ENCODE measurements around the gene PPP2CA. TPM values are rescaled to one million over a fixed set of nuclear protein-coding genes. Genes with fewer than 3 reads are reported as not detected.
A peak's percentile ranks its signal among the peaks of the same experiment; 100 is the strongest.

The PPP2CA gene
- total RNA-seq, 4 donors from 2014 or later, result 89.0 to 142 (median 115) TPM

GRCh38 chr5:134151723-134152122 lies 74.2 kb downstream of the PPP2CA start:
- no peak overlapping the region for H3K4me3 ChIP-seq
- DNase-seq (ENCODE audit: extremely low spot score), result no peak
- WGBS, result 82% methylated on average over 3 of the region's 3 CpGs
- peaks cover 27 to 41% (median 37%) of the 10 kb centered on the region in 4 donors for H3K4me1 ChIP-seq
- no peaks in the 10 kb centered on the region for H3K27me3 ChIP-seq
- intact Hi-C loops (cut with DNase I), result no loop called here
- no peak overlapping the region for H3K27ac ChIP-seq (replicated peaks in 1 of 4)
- TF ChIP-seq POLR2A (IDR thresholded peaks at IDR 0.05; ENCODE audit: low read depth) (no peak), POLR2AphosphoS5 (IDR thresholded peaks at IDR 0.05) (no peak), CTCF (IDR thresholded peaks at IDR 0.05) (no peak), EP300 (IDR thresholded peaks at IDR 0.05) (no peak)
- no peaks in the 10 kb centered on the region for H3K9me3 ChIP-seq
- H3K36me3 ChIP-seq, result peaks cover 28 to 95% (median 68%) of the 10 kb centered on the region in 4 donors

GRCh38 chr5:134149571-134150303 lies 76.1 kb downstream of the PPP2CA start:
- Histone ChIP-seq H3K36me3 (peaks cover 38 to 95% (median 68%) of the 10 kb centered on the region in 4 donors), H3K9me3 (no peaks in the 10 kb centered on the region), H3K4me3 (no peak overlapping the region), H3K27me3 (no peaks in the 10 kb centered on the region), H3K27ac (replicated peaks in 1 of 4) (peak overlapping the region in 2 of 4 donors; percentile 25 to 39), H3K4me1 (peaks cover 38 to 55% (median 50%) of the 10 kb centered on the region in 4 donors)
- intact Hi-C loops (cut with DNase I), result loop anchor here (5.0 kb wide), 1 partner anchor 112 kb away; no protein-coding TSS in a partner anchor
- no peak for DNase-seq (ENCODE audit: extremely low spot score)
- TF ChIP-seq POLR2A (IDR thresholded peaks at IDR 0.05; ENCODE audit: low read depth), result no peak
- TF ChIP-seq CTCF (IDR thresholded peaks at IDR 0.05), result no peak
- TF ChIP-seq EP300 (IDR thresholded peaks at IDR 0.05), result no peak
- no peak for TF ChIP-seq POLR2AphosphoS5 (IDR thresholded peaks at IDR 0.05)
- WGBS, result 77% methylated on average over 4 of the region's 4 CpGs

- Histone ChIP-seq H3K4me3 (no peak overlapping the region), H3K9me3 (no peaks in the 10 kb centered on the region), H3K27me3 (no peaks in the 10 kb centered on the region), H3K4me1 (peaks cover 38 to 55% (median 50%) of the 10 kb centered on the region in 4 donors), H3K36me3 (peaks cover 37 to 96% (median 71%) of the 10 kb centered on the region in 4 donors), H3K27ac (replicated peaks in 1 of 4) (no peak overlapping the region)
- intact Hi-C loops (cut with DNase I), result loop anchor here (5.0 kb wide), 1 partner anchor 112 kb away; no protein-coding TSS in a partner anchor
- WGBS, result 76% methylated on average over 6 of the region's 6 CpGs
- TF ChIP-seq CTCF (IDR thresholded peaks at IDR 0.05) (no peak), POLR2A (IDR thresholded peaks at IDR 0.05; ENCODE audit: low read depth) (no peak), EP300 (IDR thresholded peaks at IDR 0.05) (no peak), POLR2AphosphoS5 (IDR thresholded peaks at IDR 0.05) (no peak)
- DNase-seq (ENCODE audit: extremely low spot score), result no peak
Measured at GRCh38 chr5:134148986-134149539, 76.8 kb downstream of the PPP2CA start.

GRCh38 chr5:134148316-134148715 lies 77.6 kb downstream of the PPP2CA start:
- Histone ChIP-seq H3K27me3 (no peaks in the 10 kb centered on the region), H3K27ac (replicated peaks in 1 of 4) (no peak overlapping the region), H3K4me1 (peaks cover 38 to 55% (median 50%) of the 10 kb centered on the region in 4 donors), H3K36me3 (peaks cover 30 to 96% (median 75%) of the 10 kb centered on the region in 4 donors), H3K9me3 (no peaks in the 10 kb centered on the region), H3K4me3 (no peak overlapping the region)
- WGBS, result 63% methylated on average over 2 of the region's 2 CpGs
- DNase-seq (ENCODE audit: extremely low spot score), result no peak
- TF ChIP-seq POLR2A (IDR thresholded peaks at IDR 0.05; ENCODE audit: low read depth) (no peak), EP300 (IDR thresholded peaks at IDR 0.05) (no peak), POLR2AphosphoS5 (IDR thresholded peaks at IDR 0.05) (no peak), CTCF (IDR thresholded peaks at IDR 0.05) (no peak)
- intact Hi-C loops (cut with DNase I), result loop anchor here (5.0 kb wide), 1 partner anchor 111 kb away; no protein-coding TSS in a partner anchor
